WTC11 (cell line): ENCODE results near the gene CASP2. TPM values are rescaled to one million over a fixed set of nuclear protein-coding genes. Genes with fewer than 3 reads are reported as not detected.

Experiments used
- ATAC-seq: fragments of 200-7000 bp; cut with Tn5 transposase; 2 replicates; pipeline ENCODE4 v1.10.0; 2021; ENCODE audit warnings: mild to moderate bottlenecking, moderate library complexity
- CTCF ChIA-PET: fragments of 300-600 bp; sonication (Branson Sonifier 250); formaldehyde crosslinking; loops from one replicate; lab custom pipeline; 2021; ENCODE audit warnings: antibody characterized with exemption; lab: Charles Lee
- POLR2A ChIA-PET: fragments of 350-600 bp; sonication (Branson Sonifier 250); formaldehyde crosslinking; loops from one replicate; lab custom pipeline; 2021; ENCODE audit warnings: antibody characterized with exemption; lab: Charles Lee
- DNase-seq: peaks from one replicate; pipeline ENCODE4 v3.0.0; 2021; ENCODE audit warnings: low spot score
- H3K27ac Mint-ChIP-seq: 2 replicates; pipeline ENCODE4 v1.8.0; 2021; ENCODE audit warnings: mixed read lengths
- H3K27me3 Mint-ChIP-seq: 2 replicates; pipeline ENCODE4 v1.8.0; 2021; ENCODE audit warnings: low read depth, mild to moderate bottlenecking, moderate library complexity, mixed read lengths
- H3K36me3 Mint-ChIP-seq: 2 replicates; pipeline ENCODE4 v1.8.0; 2021; ENCODE audit warnings: mixed read lengths
- H3K4me1 Mint-ChIP-seq: 2 replicates; pipeline ENCODE4 v1.8.0; 2022; ENCODE audit warnings: mixed read lengths
- H3K4me3 Mint-ChIP-seq: 2 replicates; pipeline ENCODE4 v1.8.0; 2021; ENCODE audit warnings: mild to moderate bottlenecking, moderate library complexity, mixed read lengths
- H3K9me3 Mint-ChIP-seq: 2 replicates; pipeline ENCODE4 v1.8.0; 2021; ENCODE audit warnings: mixed read lengths
- AR ChIP-seq: fragments of 250-450 bp; sonication (Bioruptor Pico); IDR thresholded peaks from 2 replicates; pipeline ENCODE4 v1.9.0; 2021; ENCODE audit warnings: mild to moderate bottlenecking
- CBFB ChIP-seq: sonication (generic); formaldehyde crosslinking; IDR thresholded peaks from 2 replicates; pipeline ENCODE4 v1.8.1; 2022; ENCODE audit warnings: mild to moderate bottlenecking, low read depth, missing genetic modification reagents
- CREM ChIP-seq: sonication (generic); formaldehyde crosslinking; IDR thresholded peaks from 2 replicates; pipeline ENCODE4 v1.8.1; 2022; ENCODE audit warnings: mild to moderate bottlenecking, missing genetic modification reagents, moderate library complexity
- E2F4 ChIP-seq: sonication (generic); formaldehyde crosslinking; IDR thresholded peaks from 2 replicates; pipeline ENCODE4 v1.8.1; 2022; ENCODE audit warnings: low read depth, mild to moderate bottlenecking, moderate library complexity, missing genetic modification reagents, borderline replicate concordance
- EMX1 ChIP-seq: fragments of 250-450 bp; sonication (Bioruptor Pico); IDR thresholded peaks from 2 replicates; pipeline ENCODE4 v1.8.0; 2021; ENCODE audit warnings: mild to moderate bottlenecking
- NFE2L1 ChIP-seq: sonication (generic); formaldehyde crosslinking; IDR thresholded peaks from 2 replicates; pipeline ENCODE4 v1.8.1; 2023; ENCODE audit warnings: missing genetic modification reagents
- NFYB ChIP-seq: sonication (generic); formaldehyde crosslinking; conservative IDR thresholded peaks from 2 replicates; pipeline ENCODE4 v1.8.0; 2022; ENCODE audit warnings: low read depth, missing genetic modification reagents
- NR1H2 ChIP-seq: sonication (generic); formaldehyde crosslinking; IDR thresholded peaks from 2 replicates; pipeline ENCODE4 v1.9.0; 2021; ENCODE audit warnings: mild to moderate bottlenecking, moderate library complexity, missing genetic modification reagents
- TP53 ChIP-seq: sonication (generic); formaldehyde crosslinking; IDR thresholded peaks from 2 replicates; pipeline ENCODE4 v1.8.1; 2023; ENCODE audit warnings: mild to moderate bottlenecking, missing genetic modification reagents
- ZBTB21 ChIP-seq: sonication (generic); formaldehyde crosslinking; IDR thresholded peaks from 2 replicates; pipeline ENCODE4 v1.8.1; 2023; ENCODE audit warnings: mild to moderate bottlenecking, missing genetic modification reagents, borderline replicate concordance
- ZMAT4 ChIP-seq: fragments of 250-450 bp; sonication (Bioruptor Pico); IDR thresholded peaks from 2 replicates; pipeline ENCODE4 v1.9.0; 2021; ENCODE audit warnings: mild to moderate bottlenecking
- ZNF121 ChIP-seq: sonication (generic); formaldehyde crosslinking; IDR thresholded peaks from 2 replicates; pipeline ENCODE4 v1.8.0; 2023; ENCODE audit warnings: missing genetic modification reagents
- ZNF416 ChIP-seq: fragments of 250-450 bp; sonication (Bioruptor Pico); IDR thresholded peaks from 2 replicates; pipeline ENCODE4 v1.9.0; 2021; ENCODE audit warnings: mild to moderate bottlenecking, inconsistent platforms
- ZNF425 ChIP-seq: fragments of 250-450 bp; sonication (Bioruptor Pico); conservative IDR thresholded peaks from 2 replicates; pipeline ENCODE4 v1.9.0; 2021; ENCODE audit warnings: mild to moderate bottlenecking
- total RNA-seq: library from RNA; stranded (reverse); gene quantifications from 3 replicates; pipeline ENCODE4 v1.2.3, GENCODE V29; 2021
- TF ChIP-seq, protein P1 (sequence below): sonication (generic); formaldehyde crosslinking; IDR thresholded peaks from 2 replicates; pipeline ENCODE4 v1.8.1; 2022; ENCODE audit warnings: low read depth, missing genetic modification reagents, borderline replicate concordance
- TF ChIP-seq, protein P2 (sequence below): sonication (generic); formaldehyde crosslinking; conservative IDR thresholded peaks from 2 replicates; pipeline ENCODE4 v1.8.1; 2022; ENCODE audit warnings: mild to moderate bottlenecking, missing genetic modification reagents
- TF ChIP-seq, protein P3 (sequence below): sonication (generic); formaldehyde crosslinking; IDR thresholded peaks from 2 replicates; pipeline ENCODE4 v1.8.1; 2022; ENCODE audit warnings: mild to moderate bottlenecking, moderate library complexity, missing genetic modification reagents
- TF ChIP-seq, protein P4 (sequence below): fragments of 250-450 bp; sonication (Bioruptor Pico); IDR thresholded peaks from 2 replicates; pipeline ENCODE4 v1.9.0; 2021; ENCODE audit warnings: mild to moderate bottlenecking, borderline replicate concordance

CASP2 gene
- total RNA-seq, 1 experiment from 2014 or later: 35.4 TPM

GRCh38 chr7:143347950-143348349 is 59.8 kb downstream of the CASP2 start:
- TF ChIP-seq, protein P1, sequence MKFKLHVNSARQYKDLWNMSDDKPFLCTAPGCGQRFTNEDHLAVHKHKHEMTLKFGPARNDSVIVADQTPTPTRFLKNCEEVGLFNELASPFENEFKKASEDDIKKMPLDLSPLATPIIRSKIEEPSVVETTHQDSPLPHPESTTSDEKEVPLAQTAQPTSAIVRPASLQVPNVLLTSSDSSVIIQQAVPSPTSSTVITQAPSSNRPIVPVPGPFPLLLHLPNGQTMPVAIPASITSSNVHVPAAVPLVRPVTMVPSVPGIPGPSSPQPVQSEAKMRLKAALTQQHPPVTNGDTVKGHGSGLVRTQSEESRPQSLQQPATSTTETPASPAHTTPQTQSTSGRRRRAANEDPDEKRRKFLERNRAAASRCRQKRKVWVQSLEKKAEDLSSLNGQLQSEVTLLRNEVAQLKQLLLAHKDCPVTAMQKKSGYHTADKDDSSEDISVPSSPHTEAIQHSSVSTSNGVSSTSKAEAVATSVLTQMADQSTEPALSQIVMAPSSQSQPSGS: no peak
- TF ChIP-seq, protein P2, sequence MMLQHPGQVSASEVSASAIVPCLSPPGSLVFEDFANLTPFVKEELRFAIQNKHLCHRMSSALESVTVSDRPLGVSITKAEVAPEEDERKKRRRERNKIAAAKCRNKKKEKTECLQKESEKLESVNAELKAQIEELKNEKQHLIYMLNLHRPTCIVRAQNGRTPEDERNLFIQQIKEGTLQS (CRISPR knock-in tag): no peak
- no peak for TF ChIP-seq ZNF416 (CRISPR knock-in tag)
- TF ChIP-seq ZBTB21 (CRISPR knock-in tag): no peak
- TF ChIP-seq, protein P3, sequence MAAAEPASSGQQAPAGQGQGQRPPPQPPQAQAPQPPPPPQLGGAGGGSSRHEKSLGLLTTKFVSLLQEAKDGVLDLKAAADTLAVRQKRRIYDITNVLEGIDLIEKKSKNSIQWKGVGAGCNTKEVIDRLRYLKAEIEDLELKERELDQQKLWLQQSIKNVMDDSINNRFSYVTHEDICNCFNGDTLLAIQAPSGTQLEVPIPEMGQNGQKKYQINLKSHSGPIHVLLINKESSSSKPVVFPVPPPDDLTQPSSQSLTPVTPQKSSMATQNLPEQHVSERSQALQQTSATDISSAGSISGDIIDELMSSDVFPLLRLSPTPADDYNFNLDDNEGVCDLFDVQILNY (CRISPR knock-in tag): no peak
- TF ChIP-seq NFYB (CRISPR knock-in tag): no peak
- no peak for TF ChIP-seq ZNF121 (CRISPR knock-in tag)
- TF ChIP-seq ZNF425 (CRISPR knock-in tag): no peak
- TF ChIP-seq ZMAT4 (CRISPR knock-in tag): no peak
- CTCF ChIA-PET: interaction anchor here (0.5 to 3.8 kb wide), 2 partner anchors 32 to 39 kb away, joined by 3 to 12 read pairs; no protein-coding TSS in a partner anchor
- Mint-ChIP-seq H3K4me1 (peaks cover 36% of the 10 kb centered on the region), H3K27ac (no peak overlapping the region), H3K36me3 (no peaks in the 10 kb centered on the region), H3K9me3 (peaks cover 5% of the 10 kb centered on the region; the same call in 1 of the 2 replicates), H3K4me3 (no peak overlapping the region), H3K27me3 (peaks cover 21% of the 10 kb centered on the region)
- POLR2A ChIA-PET: no interaction called here
- DNase-seq (no peak), ATAC-seq (no peak)

- peaks cover 25% of the 10 kb centered on the region for H3K4me1 Mint-ChIP-seq
- H3K9me3 Mint-ChIP-seq: peaks cover 5% of the 10 kb centered on the region; the same call in 1 of the 2 replicates
- H3K4me3 Mint-ChIP-seq: no peak overlapping the region
- no peak for TF ChIP-seq CREM
- TF ChIP-seq AR (CRISPR knock-in tag): no peak
- H3K36me3 Mint-ChIP-seq: peaks cover 6% of the 10 kb centered on the region; the same call in 1 of the 2 replicates
- ATAC-seq (no peak), DNase-seq (no peak)
- H3K27me3 Mint-ChIP-seq: peaks cover 12% of the 10 kb centered on the region
- CTCF ChIA-PET: interaction anchor here (3.8 kb wide), 1 partner anchor 29 kb away, joined by 12 read pairs; no protein-coding TSS in a partner anchor
- POLR2A ChIA-PET: no interaction called here
- H3K27ac Mint-ChIP-seq: no peak overlapping the region
Observed at GRCh38 chr7:143351060-143351459, 62.9 kb downstream of the CASP2 start.

GRCh38 chr7:143351574-143351973 is 63.4 kb downstream of the CASP2 start:
- POLR2A ChIA-PET: no interaction called here
- Mint-ChIP-seq H3K4me1 (peaks cover 20% of the 10 kb centered on the region), H3K27me3 (peaks cover 8% of the 10 kb centered on the region)
- TF ChIP-seq CBFB (no peak), NR1H2 (CRISPR knock-in tag) (no peak), NFE2L1 (CRISPR knock-in tag) (no peak), EMX1 (no peak), TP53 (CRISPR knock-in tag) (no peak), ZNF121 (CRISPR knock-in tag) (no peak), E2F4 (CRISPR knock-in tag) (no peak)
- TF ChIP-seq, protein P4, sequence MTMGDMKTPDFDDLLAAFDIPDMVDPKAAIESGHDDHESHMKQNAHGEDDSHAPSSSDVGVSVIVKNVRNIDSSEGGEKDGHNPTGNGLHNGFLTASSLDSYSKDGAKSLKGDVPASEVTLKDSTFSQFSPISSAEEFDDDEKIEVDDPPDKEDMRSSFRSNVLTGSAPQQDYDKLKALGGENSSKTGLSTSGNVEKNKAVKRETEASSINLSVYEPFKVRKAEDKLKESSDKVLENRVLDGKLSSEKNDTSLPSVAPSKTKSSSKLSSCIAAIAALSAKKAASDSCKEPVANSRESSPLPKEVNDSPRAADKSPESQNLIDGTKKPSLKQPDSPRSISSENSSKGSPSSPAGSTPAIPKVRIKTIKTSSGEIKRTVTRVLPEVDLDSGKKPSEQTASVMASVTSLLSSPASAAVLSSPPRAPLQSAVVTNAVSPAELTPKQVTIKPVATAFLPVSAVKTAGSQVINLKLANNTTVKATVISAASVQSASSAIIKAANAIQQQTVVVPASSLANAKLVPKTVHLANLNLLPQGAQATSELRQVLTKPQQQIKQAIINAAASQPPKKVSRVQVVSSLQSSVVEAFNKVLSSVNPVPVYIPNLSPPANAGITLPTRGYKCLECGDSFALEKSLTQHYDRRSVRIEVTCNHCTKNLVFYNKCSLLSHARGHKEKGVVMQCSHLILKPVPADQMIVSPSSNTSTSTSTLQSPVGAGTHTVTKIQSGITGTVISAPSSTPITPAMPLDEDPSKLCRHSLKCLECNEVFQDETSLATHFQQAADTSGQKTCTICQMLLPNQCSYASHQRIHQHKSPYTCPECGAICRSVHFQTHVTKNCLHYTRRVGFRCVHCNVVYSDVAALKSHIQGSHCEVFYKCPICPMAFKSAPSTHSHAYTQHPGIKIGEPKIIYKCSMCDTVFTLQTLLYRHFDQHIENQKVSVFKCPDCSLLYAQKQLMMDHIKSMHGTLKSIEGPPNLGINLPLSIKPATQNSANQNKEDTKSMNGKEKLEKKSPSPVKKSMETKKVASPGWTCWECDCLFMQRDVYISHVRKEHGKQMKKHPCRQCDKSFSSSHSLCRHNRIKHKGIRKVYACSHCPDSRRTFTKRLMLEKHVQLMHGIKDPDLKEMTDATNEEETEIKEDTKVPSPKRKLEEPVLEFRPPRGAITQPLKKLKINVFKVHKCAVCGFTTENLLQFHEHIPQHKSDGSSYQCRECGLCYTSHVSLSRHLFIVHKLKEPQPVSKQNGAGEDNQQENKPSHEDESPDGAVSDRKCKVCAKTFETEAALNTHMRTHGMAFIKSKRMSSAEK (CRISPR knock-in tag): no peak

More at GRCh38 chr7:143351574-143351973, 63.4 kb downstream of the CASP2 start:
- Mint-ChIP-seq H3K9me3 (peaks cover 5% of the 10 kb centered on the region; the same call in 1 of the 2 replicates), H3K4me3 (no peak overlapping the region), H3K27ac (peak overlapping the region; percentile 46; the same call in 1 of the 2 replicates), H3K36me3 (peaks cover 6% of the 10 kb centered on the region; the same call in 1 of the 2 replicates)
- DNase-seq: no peak
- CTCF ChIA-PET: interaction anchor here (3.8 kb wide), 1 partner anchor 28 kb away, joined by 12 read pairs; no protein-coding TSS in a partner anchor
- ATAC-seq: no peak
